Embryonic facial prominence (tissue), 1 donor: ENCODE results near the gene PDF.
"Not testable (repeated sequence)": the region's sequence is repeated elsewhere in the genome, so short reads cannot be mapped to it uniquely, and the experiment has no call there.

Experiments
- DNase-seq: peaks from one replicate; pipeline ENCODE4 v3.0.0-alpha.2; 2016; ENCODE audit errors: extremely low spot score

Gene PDF, protein sequence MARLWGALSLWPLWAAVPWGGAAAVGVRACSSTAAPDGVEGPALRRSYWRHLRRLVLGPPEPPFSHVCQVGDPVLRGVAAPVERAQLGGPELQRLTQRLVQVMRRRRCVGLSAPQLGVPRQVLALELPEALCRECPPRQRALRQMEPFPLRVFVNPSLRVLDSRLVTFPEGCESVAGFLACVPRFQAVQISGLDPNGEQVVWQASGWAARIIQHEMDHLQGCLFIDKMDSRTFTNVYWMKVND

DNA sequence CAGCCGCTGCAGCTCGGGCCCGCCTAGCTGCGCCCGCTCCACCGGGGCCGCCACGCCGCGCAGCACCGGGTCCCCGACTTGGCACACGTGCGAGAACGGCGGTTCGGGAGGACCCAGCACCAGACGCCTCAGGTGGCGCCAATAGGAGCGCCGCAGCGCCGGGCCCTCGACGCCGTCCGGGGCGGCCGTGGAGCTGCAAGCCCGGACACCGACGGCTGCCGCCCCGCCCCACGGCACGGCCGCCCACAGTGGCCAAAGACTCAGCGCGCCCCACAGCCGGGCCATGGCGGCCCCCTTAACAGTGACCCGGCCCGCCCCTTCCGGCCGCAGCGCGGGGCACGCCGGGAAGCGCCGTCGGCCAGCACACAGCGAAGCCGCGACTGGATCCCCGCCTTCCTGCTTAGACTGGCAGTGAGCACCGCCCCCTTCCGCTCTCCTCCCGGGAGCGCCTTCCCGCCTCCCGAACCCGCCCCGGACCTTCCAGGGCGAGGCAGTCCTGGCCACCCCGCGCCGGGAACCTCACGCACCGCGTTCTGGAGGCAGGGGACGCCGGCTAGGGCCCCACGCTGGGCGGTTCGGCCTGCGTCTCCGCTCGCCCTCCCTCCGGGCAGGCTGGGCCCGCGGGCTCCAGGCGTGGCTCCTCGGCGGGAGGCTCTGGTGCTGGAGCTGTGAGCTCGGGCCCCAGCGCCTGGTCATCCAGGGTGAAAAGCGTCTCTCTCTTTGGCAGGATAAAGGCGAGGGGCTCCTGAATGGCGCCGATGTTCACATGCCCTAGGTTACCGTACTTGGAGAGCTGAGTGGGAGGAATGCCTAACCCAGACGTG is at the start of gene PDF:
Gene PDF (minus strand): TSS at position 303 of the 824 bp plus-strand sequence. CDS start 18 bp downstream, at position 285.
- peak; percentile 90 for DNase-seq

DNA sequence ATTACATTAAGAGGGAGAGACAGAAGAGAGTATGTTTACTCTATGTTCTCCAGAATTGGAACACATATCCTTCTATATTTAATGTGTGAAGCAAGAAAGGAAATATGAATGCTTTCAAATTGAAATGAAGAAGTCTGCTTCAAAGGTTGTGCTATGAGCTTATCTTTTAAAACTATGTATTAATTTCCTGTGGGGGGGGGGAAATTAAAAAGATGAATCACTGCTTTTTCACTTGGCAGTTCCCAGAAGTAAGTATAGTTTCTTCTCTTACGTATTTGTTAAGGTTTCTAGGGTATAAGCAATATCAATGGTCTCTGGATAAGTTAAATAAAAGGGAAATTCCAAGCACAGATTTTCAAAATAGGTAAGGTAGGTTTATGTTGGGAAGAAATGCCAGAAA is 48.4 kb upstream of the PDF start:
- no peak for DNase-seq

DNA sequence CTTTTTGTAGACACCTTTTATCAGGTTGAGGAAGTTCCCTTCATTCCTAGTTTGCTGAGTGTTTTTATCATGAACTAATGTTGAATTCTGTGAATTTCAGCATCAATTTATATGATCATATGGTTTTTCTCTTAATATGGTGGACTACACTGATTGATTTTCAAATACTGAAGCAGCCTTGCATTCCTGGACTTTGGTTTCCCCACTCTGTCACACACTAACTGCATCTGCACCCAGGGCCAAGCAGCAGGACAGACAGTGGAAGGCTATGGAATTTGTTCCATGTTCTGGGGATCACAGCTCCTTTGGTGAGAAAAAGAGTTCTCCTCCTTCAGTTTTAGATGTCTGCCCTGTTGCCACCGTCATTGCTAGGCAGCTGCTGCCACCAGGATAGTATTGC is 47.6 kb upstream of the PDF start:
- DNase-seq: no peak

DNA sequence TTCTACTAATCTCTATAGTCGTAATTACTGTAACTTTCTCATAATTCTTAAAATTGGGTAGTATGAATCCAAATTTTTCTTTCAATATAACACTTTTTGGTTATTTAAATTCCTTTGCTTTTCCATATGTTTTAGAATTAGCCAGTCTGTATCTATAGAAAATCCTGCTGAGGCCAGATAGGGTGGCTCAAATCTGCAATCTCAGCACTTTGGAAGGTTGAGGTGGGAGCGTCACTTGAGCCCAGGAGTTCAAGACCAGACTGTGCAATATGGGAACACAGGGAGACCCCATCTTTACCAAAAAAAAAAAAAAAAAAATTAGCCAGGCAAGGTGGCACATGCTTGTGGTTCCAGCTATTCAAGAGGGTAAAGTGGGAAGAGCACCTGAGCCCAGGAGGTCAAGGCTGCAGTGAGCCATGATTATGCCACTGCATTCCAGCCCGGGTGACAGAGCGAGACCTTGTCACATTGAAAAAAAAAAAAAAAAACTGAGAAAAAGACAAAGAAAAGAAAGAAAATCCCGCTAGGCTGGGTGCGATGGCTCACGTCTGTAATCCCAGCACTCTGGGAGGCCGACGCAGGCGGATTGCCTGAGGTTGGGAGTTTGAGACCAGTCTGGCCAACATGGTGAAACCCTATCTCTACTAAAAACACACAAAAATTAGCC is 46.1 kb upstream of the PDF start:
- no peak for DNase-seq

DNA sequence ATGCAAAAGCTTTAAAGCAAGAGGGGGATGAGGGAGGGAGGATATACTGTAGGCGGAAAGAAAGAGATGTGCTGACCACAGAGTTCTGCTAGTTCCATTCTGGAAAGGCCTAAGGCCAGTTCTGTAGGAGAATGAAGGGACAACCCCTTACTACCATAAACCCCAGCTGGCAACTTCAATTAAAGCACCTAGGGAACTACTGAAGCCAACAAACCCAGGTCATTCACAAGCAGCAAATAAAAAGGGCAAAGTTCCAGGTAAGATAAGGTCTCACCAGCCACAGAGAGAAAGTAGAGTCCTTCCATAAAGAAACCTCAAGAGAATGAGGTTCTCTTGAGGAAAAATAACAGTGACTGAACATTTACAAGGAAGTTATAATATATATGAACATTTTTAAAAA is 42.6 kb upstream of the PDF start:
- no peak for DNase-seq

DNA sequence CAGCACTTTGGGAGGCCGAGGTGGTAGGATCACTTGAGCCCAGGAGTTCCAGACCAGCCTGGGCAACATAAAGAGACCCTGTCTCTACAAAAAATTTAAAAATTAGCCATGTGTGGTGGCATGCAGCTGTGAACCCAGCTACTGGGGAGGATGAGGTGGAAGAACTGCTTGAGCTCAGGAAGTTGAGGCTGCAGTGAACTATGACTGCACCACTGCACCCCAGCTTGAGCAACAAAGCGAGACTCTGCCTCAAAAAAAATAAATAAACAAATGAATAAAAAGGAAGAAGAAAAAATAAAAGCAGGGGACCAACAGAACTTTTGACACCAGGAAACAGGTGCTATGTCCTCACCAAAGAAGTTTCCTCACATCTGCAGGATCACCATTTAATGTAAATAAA is 41.2 kb upstream of the PDF start:
- DNase-seq: no peak

DNA sequence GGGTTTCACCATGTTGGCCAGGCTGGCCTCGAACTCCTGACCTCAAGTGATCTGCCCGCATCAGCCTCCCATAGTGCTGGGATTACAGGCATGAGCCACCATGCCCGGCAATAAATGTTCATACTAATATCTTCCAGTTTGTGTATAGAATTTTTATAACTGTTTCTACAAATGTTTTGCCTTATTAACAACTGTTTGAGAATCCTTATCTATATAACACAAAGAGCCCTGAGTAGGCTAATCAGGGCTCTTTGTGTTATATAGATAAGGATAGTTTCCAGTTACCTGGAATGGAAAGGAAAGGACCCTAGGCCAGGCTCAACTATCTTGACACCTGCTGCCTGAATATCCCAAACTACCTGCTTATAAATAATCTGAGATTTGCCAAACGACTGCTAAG is 38.5 kb upstream of the PDF start:
- no peak for DNase-seq

DNA sequence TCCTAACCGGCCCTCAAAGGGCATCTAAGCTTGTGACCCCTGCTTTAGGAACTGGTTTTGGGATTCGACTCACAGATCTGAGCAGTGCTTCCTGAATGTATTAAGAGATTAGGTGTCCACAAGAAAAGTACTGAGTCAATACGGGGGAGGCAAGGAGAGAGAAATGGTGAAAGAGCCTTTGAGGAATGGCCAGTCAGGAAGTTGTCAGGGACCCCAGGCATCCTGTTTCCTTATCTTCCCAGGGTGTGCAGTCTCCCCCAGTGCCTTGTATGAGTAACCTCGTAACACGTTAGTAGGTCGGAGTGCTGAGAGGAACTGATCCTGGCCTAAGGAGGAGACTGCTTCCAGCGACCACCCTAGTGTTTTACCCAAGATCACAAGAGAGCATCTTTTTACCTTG is 37.6 kb upstream of the PDF start:
- no peak for DNase-seq

DNA sequence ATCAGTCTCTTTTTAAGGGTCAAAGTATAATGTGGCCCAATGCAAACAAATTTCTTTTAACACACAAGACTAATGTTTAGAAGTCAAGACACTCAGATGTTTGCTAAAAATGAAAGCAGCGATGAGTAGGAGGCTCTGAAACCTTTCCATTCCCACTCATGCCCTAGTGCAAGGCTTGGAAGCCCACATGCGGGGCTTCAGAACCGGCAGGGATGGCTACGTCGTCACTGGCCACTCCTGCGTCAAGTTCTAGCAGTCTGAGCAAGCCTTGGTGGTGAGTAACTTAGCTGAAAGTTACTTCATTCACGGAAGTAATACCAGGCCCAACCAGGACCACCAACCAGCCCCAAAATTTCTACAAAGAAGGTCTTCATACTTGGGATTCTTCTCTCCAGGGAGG is 36.0 kb upstream of the PDF start:
- no peak for DNase-seq

DNA sequence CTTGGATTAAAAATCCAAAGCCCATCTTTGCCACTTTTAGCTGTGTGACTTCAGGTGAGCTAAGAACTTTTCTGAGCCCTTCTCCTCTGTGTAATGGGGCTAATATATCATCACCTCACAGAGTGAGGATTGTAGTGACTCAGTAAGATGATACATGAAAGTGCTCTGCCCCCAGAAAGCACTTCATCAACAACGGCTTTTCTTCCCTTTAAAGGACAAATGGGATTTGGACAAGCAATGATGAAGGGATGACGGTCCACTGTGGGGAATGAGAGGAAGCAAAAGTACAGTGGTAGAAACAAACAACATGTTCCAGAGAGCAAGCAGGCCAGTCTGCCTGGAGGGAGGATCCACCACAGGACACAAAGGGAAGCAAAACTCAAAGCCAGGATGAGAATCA is 35.5 kb upstream of the PDF start:
- DNase-seq: no peak

DNA sequence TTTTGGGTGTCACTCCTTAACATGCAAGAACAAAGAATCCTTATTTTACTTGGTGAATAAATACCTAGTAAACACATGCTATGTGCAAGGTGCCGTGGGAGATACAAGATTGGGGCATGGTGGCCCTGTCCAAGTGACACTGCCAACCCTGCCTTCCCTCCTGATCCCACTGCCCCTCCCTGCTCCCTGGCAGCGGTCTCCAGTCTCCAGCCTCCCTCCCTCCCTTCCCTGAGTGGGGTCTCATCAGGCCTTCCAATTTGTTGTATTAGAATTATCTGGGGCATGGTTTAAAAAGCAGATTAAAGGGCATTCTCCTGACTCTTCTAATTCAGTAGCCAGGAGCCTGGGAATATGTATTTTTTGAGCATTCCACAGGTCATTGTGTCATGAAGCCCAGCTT is 33.7 kb upstream of the PDF start:
- no peak for DNase-seq

DNA sequence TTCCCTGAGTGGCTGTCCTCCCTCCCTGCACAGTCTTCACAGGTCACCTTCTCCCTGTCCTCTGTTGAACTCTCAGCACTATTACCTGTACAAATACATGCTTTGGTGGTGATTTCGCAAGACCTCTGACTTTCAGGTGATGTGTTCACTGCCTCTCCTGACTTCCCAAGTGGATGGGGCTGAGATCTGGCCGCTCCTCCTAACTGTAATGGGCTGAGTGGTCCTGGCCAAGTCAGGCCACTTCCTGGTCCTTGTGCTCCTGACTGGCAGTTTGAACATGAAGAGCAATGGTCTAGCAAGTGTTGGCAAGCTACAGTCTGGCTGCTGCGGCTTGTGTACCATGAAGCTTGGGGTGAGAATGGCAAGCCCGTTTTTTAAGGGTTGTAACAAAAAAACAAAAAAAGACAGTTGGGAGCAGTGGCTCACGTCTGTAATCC is 32.9 kb upstream of the PDF start:
- no peak for DNase-seq

DNA sequence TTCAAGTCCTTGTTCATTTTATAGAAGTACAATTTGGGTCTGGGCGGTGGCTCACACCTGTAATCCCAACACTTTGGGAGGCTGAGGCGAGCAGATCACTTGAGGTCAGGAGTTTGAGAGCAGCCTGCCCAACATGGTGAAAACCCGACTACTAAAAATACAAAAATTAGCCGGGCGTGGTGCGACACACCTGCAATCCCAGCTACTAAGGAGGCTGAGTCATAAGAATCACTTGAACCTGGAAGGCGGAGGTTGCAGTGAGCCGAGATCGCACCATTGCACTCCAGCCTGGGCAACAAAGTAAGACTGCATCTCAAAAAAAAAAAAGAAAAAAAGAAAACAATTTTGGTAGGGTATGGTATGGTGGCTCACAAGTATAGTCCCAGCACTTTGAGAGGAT is 29.7 kb upstream of the PDF start:
- DNase-seq: not testable (repeated sequence)

DNA sequence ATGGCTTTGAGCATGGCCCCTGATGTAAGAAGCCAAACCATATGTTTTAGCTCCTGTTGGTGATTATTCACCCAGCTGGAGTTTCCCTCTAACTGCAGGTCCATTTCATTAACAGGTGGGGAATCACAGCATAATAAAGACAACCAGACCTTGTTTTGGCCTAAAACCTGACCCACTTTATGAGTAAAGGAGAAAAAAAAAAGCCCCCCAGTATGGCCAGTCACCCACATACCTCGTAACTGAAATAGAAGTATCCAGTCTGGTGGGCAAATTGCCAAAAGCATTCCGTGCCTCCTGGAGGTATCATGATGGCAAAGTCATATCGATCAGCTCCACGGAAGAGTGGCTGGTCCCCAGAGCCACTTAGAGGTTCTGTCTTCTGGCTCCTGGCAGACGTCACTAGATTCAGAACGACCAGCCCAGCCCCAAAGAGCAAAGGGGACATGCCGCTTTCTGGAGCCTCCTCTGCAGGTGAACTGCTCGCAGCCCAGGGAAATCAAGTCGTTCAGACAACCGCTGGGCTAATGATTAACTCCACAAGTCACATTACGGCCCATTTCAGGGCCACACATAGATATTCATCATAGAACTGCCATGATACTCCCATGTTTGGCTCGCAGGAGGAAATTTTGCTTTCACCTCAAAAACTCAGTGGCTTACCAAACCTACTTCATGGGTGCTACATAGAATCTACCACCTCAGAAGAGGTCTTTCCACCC is 21.1 kb upstream of the PDF start, which contains the start of gene TMED6:
Gene TMED6 (minus strand): TSS at position 478 of the 719 bp plus-strand sequence. CDS start 33 bp downstream, at position 445.
- DNase-seq: no peak

DNA sequence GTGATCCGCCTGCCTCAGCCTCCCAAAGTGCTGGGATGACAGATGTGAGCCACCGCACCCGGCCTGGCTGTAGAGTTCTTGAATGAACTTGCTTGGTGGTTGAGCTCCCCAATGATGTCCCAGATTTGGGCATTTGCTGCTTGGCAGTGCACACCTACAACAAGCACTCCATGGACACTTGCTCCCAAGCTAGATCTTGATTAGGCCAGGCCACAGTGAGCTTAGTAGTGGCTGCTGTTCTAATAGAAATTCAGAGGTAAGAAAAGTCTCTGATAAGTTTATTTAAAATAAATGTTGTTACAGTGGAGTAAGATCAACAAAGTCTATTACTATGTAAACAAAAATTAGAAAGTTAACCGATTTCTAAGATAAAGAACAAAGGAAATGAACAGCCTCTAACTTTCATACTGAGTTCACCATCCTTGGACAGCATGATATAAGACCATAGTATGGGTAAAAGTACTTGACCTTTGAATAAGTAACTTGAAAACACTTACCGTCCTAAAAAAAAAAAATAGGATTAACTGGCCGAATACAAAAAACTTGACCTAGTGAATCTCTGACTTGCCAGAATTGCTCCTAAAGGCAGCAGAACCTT is 20.2 kb upstream of the PDF start:
- no peak for DNase-seq

DNA sequence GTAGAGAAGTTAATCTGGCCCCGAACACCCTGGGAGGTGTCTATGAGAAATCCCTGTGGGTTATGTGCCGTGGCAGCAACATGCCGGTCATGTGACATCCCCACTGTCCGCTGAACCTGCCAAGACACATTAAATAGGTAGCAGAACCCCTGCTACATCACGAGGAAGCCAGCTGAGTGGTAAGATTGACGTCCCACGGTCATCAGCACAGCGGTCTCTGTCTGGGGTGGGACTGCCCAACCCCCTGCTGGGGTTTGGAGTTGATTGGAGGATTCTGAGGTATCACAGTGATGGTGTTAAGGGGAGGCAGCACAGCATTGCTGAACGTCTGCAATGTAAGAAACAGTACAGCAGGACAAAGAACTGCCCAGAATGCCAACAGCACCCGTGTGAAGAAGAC is 19.1 kb upstream of the PDF start:
- DNase-seq: no peak

DNA sequence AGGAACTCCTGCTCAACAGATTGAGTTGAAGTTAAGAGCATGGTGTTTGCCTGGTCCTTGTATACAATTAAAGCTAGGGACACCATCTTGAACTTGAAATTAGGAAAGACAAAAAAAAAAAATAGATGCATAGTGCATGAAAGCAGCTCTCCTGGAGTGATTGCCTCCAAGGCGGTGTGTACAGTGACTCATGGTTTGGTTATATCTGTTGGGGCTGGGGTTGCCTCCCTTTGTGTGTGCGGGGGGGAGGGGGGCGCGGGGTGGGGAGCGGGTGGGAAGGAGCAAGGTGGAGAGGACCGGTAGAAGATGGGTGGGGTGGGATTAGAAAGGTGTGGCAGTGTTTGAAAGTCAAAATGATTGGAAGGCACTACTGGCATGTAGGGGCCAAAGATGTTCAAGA is 17.8 kb upstream of the PDF start:
- DNase-seq: no peak

DNA sequence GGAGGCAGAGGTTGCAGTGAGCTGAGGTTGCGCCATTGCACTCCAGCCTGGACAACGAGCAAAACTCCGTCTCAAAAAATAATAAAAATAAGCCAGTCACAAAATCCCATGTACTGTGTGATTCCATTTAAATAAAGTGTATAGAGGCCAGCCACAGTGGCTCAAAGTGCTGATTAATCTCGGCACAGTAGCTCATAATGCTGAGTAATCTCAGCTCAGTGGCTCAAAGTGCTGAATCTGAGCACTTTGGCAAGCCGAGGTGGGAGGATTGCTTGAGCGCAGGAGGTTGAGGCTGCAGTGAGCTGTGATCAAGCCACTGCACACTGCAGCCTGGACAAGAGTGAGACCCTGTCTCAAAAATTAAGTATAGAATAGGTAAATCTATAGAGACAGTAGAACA is 16.3 kb upstream of the PDF start:
- no peak for DNase-seq

DNA sequence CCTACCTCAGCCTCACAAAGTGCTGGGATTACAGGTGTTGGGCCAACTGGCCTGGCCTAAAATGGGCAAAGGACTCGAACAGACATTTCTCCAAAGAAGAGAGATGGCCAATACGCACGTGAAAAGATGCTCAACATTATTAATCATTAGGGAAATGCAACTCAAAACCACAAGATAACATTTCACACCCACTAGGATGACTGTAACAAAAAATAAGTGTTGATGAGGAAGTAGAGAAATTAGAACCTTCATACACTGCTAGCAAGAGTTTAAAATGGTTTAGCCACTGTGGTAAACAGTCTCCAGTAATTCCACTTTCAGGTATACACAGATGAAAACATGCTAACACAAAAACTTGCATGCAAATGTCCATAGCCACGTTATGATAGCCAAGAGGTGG is 15.5 kb upstream of the PDF start:
- DNase-seq: no peak

DNA sequence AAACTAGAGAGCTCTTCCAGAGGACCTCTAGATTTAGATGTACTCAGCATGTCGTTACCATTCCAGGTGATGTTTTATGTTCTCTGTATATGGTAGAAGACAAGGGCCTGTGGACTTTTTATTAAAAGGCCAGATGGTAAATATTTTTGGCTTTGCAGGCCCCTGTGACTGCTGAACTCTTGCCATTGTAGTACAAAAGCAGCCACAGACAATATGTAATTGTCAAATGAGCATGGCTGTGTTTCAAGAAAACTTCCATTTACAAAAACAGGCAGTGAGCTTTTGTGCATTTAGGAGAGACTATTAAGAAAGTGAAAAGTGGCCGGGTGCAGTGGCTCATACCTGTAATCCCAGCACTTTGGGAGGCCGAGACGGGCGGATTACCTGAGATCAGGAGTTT is 13.8 kb upstream of the PDF start:
- no peak for DNase-seq

DNA sequence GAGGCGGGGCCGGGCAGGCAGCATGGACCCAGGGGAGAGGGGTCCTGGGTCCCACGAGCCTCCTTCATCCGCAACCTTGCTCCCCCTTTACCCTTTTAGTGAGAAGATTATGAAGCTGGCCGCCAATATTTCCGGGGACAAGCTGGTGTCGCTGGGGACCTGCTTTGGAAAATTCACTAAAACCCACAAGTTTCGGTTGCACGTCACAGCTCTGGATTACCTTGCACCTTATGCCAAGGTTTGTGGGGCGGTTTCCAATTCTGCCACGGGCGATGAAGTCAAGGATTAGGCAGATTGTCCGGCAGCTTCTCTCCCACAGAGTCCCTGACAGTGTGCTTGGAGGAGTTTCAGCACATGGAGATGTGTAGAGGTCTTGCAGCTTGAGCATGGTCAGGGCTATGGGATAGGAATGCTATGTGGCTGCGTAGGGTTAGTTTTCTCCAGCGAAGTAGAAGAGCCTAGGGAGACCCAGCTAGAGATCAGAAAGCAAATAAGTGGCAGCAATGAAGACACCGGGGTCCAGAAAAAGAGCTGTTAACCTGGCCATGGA is 9.8 kb upstream of the PDF start:
- DNase-seq: no peak
